GM18868 (cell line): Measurements from ENCODE around the gene ANK3.

Experiments
- ATAC-seq: cut with Tn5 transposase; IDR thresholded peaks from one replicate; pipeline ENCODE4 v1.9.1; 2021; ENCODE audit warnings: mild to moderate bottlenecking, moderate library complexity; ENCODE audit not compliant: unreplicated experiment

ANK3 gene

GRCh38 chr10:60237977-60238758, 151.5 kb downstream of the ANK3 start:
- peak; percentile 47 for ATAC-seq

GRCh38 chr10:60236869-60237524, 152.7 kb downstream of the ANK3 start:
- peak; percentile 90 for ATAC-seq

- ATAC-seq: no peak
Observed at GRCh38 chr10:60235001-60235400, 154.7 kb downstream of the ANK3 start.

GRCh38 chr10:60234551-60234950, 155.1 kb downstream of the ANK3 start:
- no peak for ATAC-seq

GRCh38 chr10:60230892-60231291, 158.8 kb downstream of the ANK3 start:
- no peak for ATAC-seq

- ATAC-seq: no peak
Observed at GRCh38 chr10:60224066-60224705, 165.5 kb downstream of the ANK3 start.

- no peak for ATAC-seq
Observed at GRCh38 chr10:60222047-60222446, 167.6 kb downstream of the ANK3 start.

GRCh38 chr10:60212195-60212594, 177.5 kb downstream of the ANK3 start:
- no peak for ATAC-seq

- no peak for ATAC-seq
Observed at GRCh38 chr10:60209874-60210570, 179.7 kb downstream of the ANK3 start.

GRCh38 chr10:60208676-60209269, 180.9 kb downstream of the ANK3 start:
- no peak for ATAC-seq

- ATAC-seq: no peak
Observed at GRCh38 chr10:60207894-60208293, 181.8 kb downstream of the ANK3 start.

GRCh38 chr10:60206735-60207134, 182.9 kb downstream of the ANK3 start:
- ATAC-seq: no peak

GRCh38 chr10:60205741-60206140, 183.9 kb downstream of the ANK3 start:
- ATAC-seq: no peak

GRCh38 chr10:60203993-60204618, 185.6 kb downstream of the ANK3 start:
- ATAC-seq: no peak

GRCh38 chr10:60200682-60201053, 189.0 kb downstream of the ANK3 start:
- ATAC-seq: no peak

GRCh38 chr10:60200012-60200681, 189.5 kb downstream of the ANK3 start:
- no peak for ATAC-seq

GRCh38 chr10:60197206-60197605, 192.5 kb downstream of the ANK3 start:
- no peak for ATAC-seq

GRCh38 chr10:60194421-60194820, 195.3 kb downstream of the ANK3 start:
- no peak for ATAC-seq

- ATAC-seq: no peak
Observed at GRCh38 chr10:60192946-60193345, 196.7 kb downstream of the ANK3 start.

GRCh38 chr10:60189861-60190475, 199.7 kb downstream of the ANK3 start:
- no peak for ATAC-seq
